HG03521 (cell line): ENCODE data around the gene CYSLTR2.
"Not testable (repeated sequence)": the region's sequence is repeated elsewhere in the genome, so short reads cannot be mapped to it uniquely, and the experiment has no call there.

Source experiments
- ATAC-seq: cut with Tn5 transposase; IDR thresholded peaks from one replicate; pipeline ENCODE4 v1.9.1; 2021; ENCODE audit warnings: mild to moderate bottlenecking, moderate library complexity; ENCODE audit not compliant: unreplicated experiment

Gene CYSLTR2

GRCh38 chr13:48686636-48687210, 33.0 kb downstream of the CYSLTR2 start:
- ATAC-seq, result no peak

- no peak for ATAC-seq
These were observed 33.5 kb downstream of the CYSLTR2 start for GRCh38 chr13:48687249-48687648.

GRCh38 chr13:48693998-48694397, 40.3 kb downstream of the CYSLTR2 start:
- no peak for ATAC-seq

- no peak for ATAC-seq
These were observed 42.0 kb downstream of the CYSLTR2 start for GRCh38 chr13:48695776-48696175.

GRCh38 chr13:48696676-48697075, 42.9 kb downstream of the CYSLTR2 start:
- not testable (repeated sequence) for ATAC-seq

- ATAC-seq, result no peak
These were observed 53.7 kb downstream of the CYSLTR2 start for GRCh38 chr13:48707405-48707804.

GRCh38 chr13:48708764-48709163, 55.0 kb downstream of the CYSLTR2 start:
- no peak for ATAC-seq

GRCh38 chr13:48709213-48709612, 55.5 kb downstream of the CYSLTR2 start:
- no peak for ATAC-seq

- no peak for ATAC-seq
These were observed 56.4 kb downstream of the CYSLTR2 start for GRCh38 chr13:48710160-48710559.

GRCh38 chr13:48712141-48712540, 58.4 kb downstream of the CYSLTR2 start:
- no peak for ATAC-seq

GRCh38 chr13:48715977-48716376, 62.2 kb downstream of the CYSLTR2 start:
- no peak for ATAC-seq

- ATAC-seq, result no peak
These were observed 66.9 kb downstream of the CYSLTR2 start for GRCh38 chr13:48720621-48721020.

GRCh38 chr13:48723168-48723567, 69.4 kb downstream of the CYSLTR2 start:
- no peak for ATAC-seq

GRCh38 chr13:48725271-48725670, 71.5 kb downstream of the CYSLTR2 start:
- no peak for ATAC-seq

GRCh38 chr13:48726711-48727110, 73.0 kb downstream of the CYSLTR2 start:
- ATAC-seq, result no peak

GRCh38 chr13:48727241-48728011, 73.7 kb downstream of the CYSLTR2 start:
- no peak for ATAC-seq

- no peak for ATAC-seq
These were observed 74.5 kb downstream of the CYSLTR2 start for GRCh38 chr13:48728226-48728625.

GRCh38 chr13:48728876-48729275, 75.1 kb downstream of the CYSLTR2 start:
- no peak for ATAC-seq

- ATAC-seq, result no peak
These were observed 76.1 kb downstream of the CYSLTR2 start for GRCh38 chr13:48729856-48730255.

- no peak for ATAC-seq
These were observed 77.4 kb downstream of the CYSLTR2 start for GRCh38 chr13:48731001-48731658.

GRCh38 chr13:48731957-48732569, 78.3 kb downstream of the CYSLTR2 start:
- no peak for ATAC-seq
